ENCODE data around the gene TBCB. TPM values are rescaled to one million over a fixed set of nuclear protein-coding genes. Genes with fewer than 3 reads are reported as not detected.

The TBCB gene
- 121 and 180 TPM in 2 replicates for total RNA-seq

GRCh38 chr19:36115453-36116343, at the start of gene TBCB:
Gene TBCB (plus strand): TSS chr19:36115468. CDS start chr19:36115561, 93 bp downstream.

GRCh38 chr19:36110487-36111199, 4.6 kb upstream of the TBCB start, which contains the start of gene OVOL3:
Gene OVOL3 (plus strand): TSS chr19:36111143. CDS start chr19:36111203, 60 bp downstream.

GRCh38 chr19:36114721-36115452, 381 bp upstream of the TBCB start, which contains the start of gene POLR2I:
Gene POLR2I (minus strand): TSS chr19:36114875. CDS start chr19:36114856, 19 bp downstream.

GRCh38 chr19:36139473-36140303, 24.4 kb downstream of the TBCB start, which contains the start of gene CAPNS1:
Gene CAPNS1 (plus strand): TSS chr19:36140066. CDS start chr19:36141012, 946 bp downstream.

GRCh38 chr19:36152352-36153091, 37.3 kb downstream of the TBCB start, which contains the start of gene COX7A1:
Gene COX7A1 (minus strand): TSS chr19:36152447. CDS start chr19:36152407, 40 bp downstream.

Other genes with a start within 250 kb of the TBCB start
- gene APLP1, start 246.9 kb upstream of the TBCB start, total RNA-seq, result 2.0 and 2.1 TPM in 2 replicates
- gene NFKBID, start 214.9 kb upstream of the TBCB start, total RNA-seq, result 5.3 and 6.4 TPM in 2 replicates
- gene HCST, start 212.9 kb upstream of the TBCB start, total RNA-seq, result 0.44 and 0.86 TPM in 2 replicates
- gene TYROBP, start 207.2 kb upstream of the TBCB start, total RNA-seq, result not detected in 2 replicates
- 5.3 and 7.2 TPM in 2 replicates for gene LRFN3, start 179.1 kb upstream of the TBCB start, total RNA-seq
- 12.0 and 17.3 TPM in 2 replicates for gene SDHAF1, start 120.3 kb upstream of the TBCB start, total RNA-seq
- 0.14 TPM in 1 of 2 replicates, not detected in the other for gene SYNE4, start 106.7 kb upstream of the TBCB start, total RNA-seq
- gene ALKBH6, start 101.3 kb upstream of the TBCB start, total RNA-seq, result 14.0 and 20.2 TPM in 2 replicates
- gene CLIP3, start 82.6 kb upstream of the TBCB start, total RNA-seq, result 7.0 and 22.8 TPM in 2 replicates
- 2.6 and 3.1 TPM in 2 replicates for gene THAP8, start 61.2 kb upstream of the TBCB start, total RNA-seq
- gene WDR62, start 60.6 kb upstream of the TBCB start, total RNA-seq, result 0.66 and 17.5 TPM in 2 replicates
- not detected in 2 replicates for gene OVOL3, start 4.3 kb upstream of the TBCB start, total RNA-seq
- 25.9 and 34.1 TPM in 2 replicates for gene POLR2I, start 593 bp upstream of the TBCB start, total RNA-seq
- gene CAPNS1, start 24.6 kb downstream of the TBCB start, total RNA-seq, result 238 and 293 TPM in 2 replicates
- 0.88 and 11.7 TPM in 2 replicates for gene COX7A1, start 37.0 kb downstream of the TBCB start, total RNA-seq
- 2.4 and 3.4 TPM in 2 replicates for gene ZNF565, start 99.2 kb downstream of the TBCB start, total RNA-seq
- 77.3 and 87.5 TPM in 2 replicates for gene ZNF146, start 99.6 kb downstream of the TBCB start, total RNA-seq